ENCODE data around the gene CLEC18A.
"Not testable (repeated sequence)": the region's sequence is repeated elsewhere in the genome, so short reads cannot be mapped to it uniquely, and the experiment has no call there.

CLEC18A gene

GRCh38 chr16:69952572-69953355, 1.6 kb downstream of the CLEC18A start:
- not testable (repeated sequence) for DNase-seq

GRCh38 chr16:69954241-69954640, 3.1 kb downstream of the CLEC18A start:
- not testable (repeated sequence) for DNase-seq

- not testable (repeated sequence) for DNase-seq
Observed at GRCh38 chr16:69963312-69963711, 12.2 kb downstream of the CLEC18A start.

GRCh38 chr16:69964960-69965660, 14.0 kb downstream of the CLEC18A start:
- not testable (repeated sequence) for DNase-seq

GRCh38 chr16:69965661-69966054, 14.5 kb downstream of the CLEC18A start:
- DNase-seq: not testable (repeated sequence)

- not testable (repeated sequence) for DNase-seq
Observed at GRCh38 chr16:69967688-69968087, 16.6 kb downstream of the CLEC18A start.

- not testable (repeated sequence) for DNase-seq
Observed at GRCh38 chr16:69968125-69968524, 17.0 kb downstream of the CLEC18A start.

GRCh38 chr16:69969657-69970056, 18.5 kb downstream of the CLEC18A start:
- not testable (repeated sequence) for DNase-seq

GRCh38 chr16:69972120-69972519, 21.0 kb downstream of the CLEC18A start:
- not testable (repeated sequence) for DNase-seq

GRCh38 chr16:69972935-69973334, 21.8 kb downstream of the CLEC18A start:
- not testable (repeated sequence) for DNase-seq

- not testable (repeated sequence) for DNase-seq
Observed at GRCh38 chr16:69985196-69985595, 34.1 kb downstream of the CLEC18A start.

GRCh38 chr16:69997956-69998355, 46.8 kb downstream of the CLEC18A start:
- not testable (repeated sequence) for DNase-seq

GRCh38 chr16:69999801-70000200, 48.7 kb downstream of the CLEC18A start:
- not testable (repeated sequence) for DNase-seq

GRCh38 chr16:70003511-70003910, 52.4 kb downstream of the CLEC18A start:
- DNase-seq: not testable (repeated sequence)

GRCh38 chr16:70008604-70009003, 57.5 kb downstream of the CLEC18A start:
- not testable (repeated sequence) for DNase-seq

- not testable (repeated sequence) for DNase-seq
Observed at GRCh38 chr16:70010615-70011014, 59.5 kb downstream of the CLEC18A start.

- not testable (repeated sequence) for DNase-seq
Observed at GRCh38 chr16:70011120-70011519, 60.0 kb downstream of the CLEC18A start.

- DNase-seq: not testable (repeated sequence)
Observed at GRCh38 chr16:70012354-70012753, 61.2 kb downstream of the CLEC18A start.

GRCh38 chr16:70012951-70013350, 61.8 kb downstream of the CLEC18A start:
- not testable (repeated sequence) for DNase-seq

Measured in hippocampal formation (tissue), 2 donors.